Activated CD4-positive, alpha-beta T cell treated with anti-CD3 and anti-CD28 coated beads, Interleukin-2, Interleukin-6, amounts not matched to agents 100 ng/mL and 50 ng/mL, durations not matched to agents 16 hours and 8 hours (primary cell): ENCODE data around the gene TELO2.
"Not testable (repeated sequence)": the region's sequence is repeated elsewhere in the genome, so short reads cannot be mapped to it uniquely, and the experiment has no call there.

Experiments used
- DNase-seq: peaks from one replicate; pipeline ENCODE4 v3.0.0-alpha.2; 2020

Gene TELO2

GRCh38 chr16:1458336-1458976 lies 34.7 kb upstream of the TELO2 start:
- peak; percentile 33 for DNase-seq

- no peak for DNase-seq
These were observed 34.2 kb upstream of the TELO2 start for GRCh38 chr16:1458977-1459341.

- no peak for DNase-seq
These were observed 33.2 kb upstream of the TELO2 start for GRCh38 chr16:1459967-1460366.

- DNase-seq, result no peak
These were observed 32.5 kb upstream of the TELO2 start for GRCh38 chr16:1460602-1461138.

- no peak for DNase-seq
These were observed 32.0 kb upstream of the TELO2 start for GRCh38 chr16:1461146-1461545.

- DNase-seq, result no peak
These were observed 28.8 kb upstream of the TELO2 start for GRCh38 chr16:1464196-1464893.

- DNase-seq, result no peak
These were observed 28.1 kb upstream of the TELO2 start for GRCh38 chr16:1464894-1465566.

GRCh38 chr16:1465567-1465915 lies 27.6 kb upstream of the TELO2 start:
- no peak for DNase-seq

- no peak for DNase-seq
These were observed 27.1 kb upstream of the TELO2 start for GRCh38 chr16:1466054-1466453.

- no peak for DNase-seq
These were observed 26.1 kb upstream of the TELO2 start for GRCh38 chr16:1466968-1467521.

- DNase-seq, result no peak
These were observed 24.7 kb upstream of the TELO2 start for GRCh38 chr16:1468426-1468810.

GRCh38 chr16:1469141-1469540 lies 24.0 kb upstream of the TELO2 start:
- DNase-seq, result not testable (repeated sequence)

- no peak for DNase-seq
These were observed 23.4 kb upstream of the TELO2 start for GRCh38 chr16:1469693-1470201.

- no peak for DNase-seq
These were observed 22.5 kb upstream of the TELO2 start for GRCh38 chr16:1470481-1471251.

GRCh38 chr16:1471569-1472194 lies 21.5 kb upstream of the TELO2 start:
- DNase-seq, result no peak

- DNase-seq, result no peak
These were observed 20.2 kb upstream of the TELO2 start for GRCh38 chr16:1472974-1473373.

- DNase-seq, result no peak
These were observed 18.9 kb upstream of the TELO2 start for GRCh38 chr16:1474082-1474795.

- DNase-seq, result peak; percentile 93
These were observed 18.2 kb upstream of the TELO2 start, which contains the start of gene CLCN7 for GRCh38 chr16:1474796-1475551. TSS of gene CLCN7 (minus strand) at chr16:1475028. CDS start at chr16:1474974, 54 bp downstream.

- DNase-seq, result no peak
These were observed 17.5 kb upstream of the TELO2 start for GRCh38 chr16:1475552-1476114.

- DNase-seq, result no peak
These were observed 16.1 kb upstream of the TELO2 start for GRCh38 chr16:1477033-1477432.
